ENCODE measurements around the gene IL36RN.

Gene IL36RN

GRCh38 chr2:113046465-113046864 lies 12.5 kb upstream of the IL36RN start:
- CTCF ChIA-PET: no interaction called here
- no peak for DNase-seq (ENCODE audit: extremely low spot score)
- POLR2A ChIA-PET: no interaction called here

GRCh38 chr2:113050921-113051895 lies 7.8 kb upstream of the IL36RN start:
- TF ChIP-seq NFRKB (IDR thresholded peaks at IDR 0.05) (no peak), SUZ12 (IDR thresholded peaks at IDR 0.05) (no peak), ELF4 (IDR thresholded peaks at IDR 0.05) (no peak), L3MBTL2 (conservative IDR thresholded peaks at IDR 0.05) (no peak), BHLHE40 (IDR thresholded peaks at IDR 0.05; ENCODE audit: borderline replicate concordance) (no peak), HDGF (IDR thresholded peaks at IDR 0.05; ENCODE audit: borderline replicate concordance) (no peak), ARNT (IDR thresholded peaks at IDR 0.05) (no peak)
- POLR2A ChIA-PET: no interaction called here
- CTCF ChIA-PET: no interaction called here
- no peak for DNase-seq (ENCODE audit: extremely low spot score)

More at GRCh38 chr2:113046465-113046864, 12.5 kb upstream of the IL36RN start:
- TF ChIP-seq NFRKB (IDR thresholded peaks at IDR 0.05): no peak
- TF ChIP-seq CTBP1 (IDR thresholded peaks at IDR 0.05; ENCODE audit: borderline replicate concordance): no peak
- TF ChIP-seq LEF1 (IDR thresholded peaks at IDR 0.05; ENCODE audit: borderline replicate concordance): no peak
- no peak for TF ChIP-seq ARNT (IDR thresholded peaks at IDR 0.05)
- TF ChIP-seq ZNF384 (IDR thresholded peaks at IDR 0.05): no peak
- no peak for TF ChIP-seq FOXA1 (IDR thresholded peaks at IDR 0.05)
- no peak for TF ChIP-seq FOXK2 (IDR thresholded peaks at IDR 0.05)
- TF ChIP-seq L3MBTL2 (conservative IDR thresholded peaks at IDR 0.05): no peak
- TF ChIP-seq HDGF (IDR thresholded peaks at IDR 0.05; ENCODE audit: borderline replicate concordance): no peak
- TF ChIP-seq BHLHE40 (IDR thresholded peaks at IDR 0.05; ENCODE audit: borderline replicate concordance): no peak
- no peak for TF ChIP-seq PKNOX1 (IDR thresholded peaks at IDR 0.05)
- TF ChIP-seq FOXM1 (IDR thresholded peaks at IDR 0.05; ENCODE audit: borderline replicate concordance): no peak
- TF ChIP-seq SUZ12 (IDR thresholded peaks at IDR 0.05): no peak
- TF ChIP-seq TARDBP (IDR thresholded peaks at IDR 0.05): no peak
- no peak for TF ChIP-seq ELF4 (IDR thresholded peaks at IDR 0.05)
- TF ChIP-seq SP1 (IDR thresholded peaks at IDR 0.05): no peak

- POLR2A ChIA-PET: no interaction called here
Measured at GRCh38 chr2:113052396-113052917, 6.5 kb upstream of the IL36RN start, which contains the start of gene IL36B. IL36B (minus strand) TSS chr2:113052867.

GRCh38 chr2:113053666-113054065 lies 5.3 kb upstream of the IL36RN start:
- POLR2A ChIA-PET: no interaction called here
- TF ChIP-seq FOXK2 (IDR thresholded peaks at IDR 0.05) (no peak), PKNOX1 (IDR thresholded peaks at IDR 0.05) (no peak)
- CTCF ChIA-PET: no interaction called here
- no peak for DNase-seq (ENCODE audit: extremely low spot score)

More at GRCh38 chr2:113052396-113052917, 6.5 kb upstream of the IL36RN start, which contains the start of gene IL36B:
- CTCF ChIA-PET: no interaction called here
- no peak for TF ChIP-seq PKNOX1 (IDR thresholded peaks at IDR 0.05)
- no peak for DNase-seq (ENCODE audit: extremely low spot score)

- POLR2A ChIA-PET: no interaction called here
- no peak for TF ChIP-seq TARDBP (IDR thresholded peaks at IDR 0.05)
- CTCF ChIA-PET: no interaction called here
- no peak for DNase-seq (ENCODE audit: extremely low spot score)
Measured at GRCh38 chr2:113054066-113054465, 4.9 kb upstream of the IL36RN start.

- CTCF ChIA-PET: no interaction called here
- POLR2A ChIA-PET: no interaction called here
- TF ChIP-seq NFRKB (IDR thresholded peaks at IDR 0.05): no peak
- no peak for TF ChIP-seq CTBP1 (IDR thresholded peaks at IDR 0.05; ENCODE audit: borderline replicate concordance)
- TF ChIP-seq FOXA1 (IDR thresholded peaks at IDR 0.05): no peak
- TF ChIP-seq SP1 (IDR thresholded peaks at IDR 0.05): no peak
- no peak for TF ChIP-seq HDGF (IDR thresholded peaks at IDR 0.05; ENCODE audit: borderline replicate concordance)
- TF ChIP-seq BHLHE40 (IDR thresholded peaks at IDR 0.05; ENCODE audit: borderline replicate concordance): no peak
- TF ChIP-seq L3MBTL2 (conservative IDR thresholded peaks at IDR 0.05): no peak
- TF ChIP-seq ELF4 (IDR thresholded peaks at IDR 0.05): no peak
- no peak for TF ChIP-seq ZNF384 (IDR thresholded peaks at IDR 0.05)
- no peak for TF ChIP-seq FOXM1 (IDR thresholded peaks at IDR 0.05; ENCODE audit: borderline replicate concordance)
- no peak for TF ChIP-seq SUZ12 (IDR thresholded peaks at IDR 0.05)
- no peak for TF ChIP-seq TARDBP (IDR thresholded peaks at IDR 0.05)
- TF ChIP-seq LEF1 (IDR thresholded peaks at IDR 0.05; ENCODE audit: borderline replicate concordance): no peak
- TF ChIP-seq FOXK2 (IDR thresholded peaks at IDR 0.05): no peak
- TF ChIP-seq ARNT (IDR thresholded peaks at IDR 0.05): no peak
- TF ChIP-seq PKNOX1 (IDR thresholded peaks at IDR 0.05): no peak
- DNase-seq (ENCODE audit: extremely low spot score): no peak
Measured at GRCh38 chr2:113056521-113056920, 2.5 kb upstream of the IL36RN start.

Data from HEK293T (cell line).